ENCODE measurements around the gene CDC6.

Gene CDC6

GRCh38 chr17:40340880-40341807 lies 53.5 kb downstream of the CDC6 start:
- DNase-seq (ENCODE audit: low read depth, low spot score) = peak; percentile 56

DNA sequence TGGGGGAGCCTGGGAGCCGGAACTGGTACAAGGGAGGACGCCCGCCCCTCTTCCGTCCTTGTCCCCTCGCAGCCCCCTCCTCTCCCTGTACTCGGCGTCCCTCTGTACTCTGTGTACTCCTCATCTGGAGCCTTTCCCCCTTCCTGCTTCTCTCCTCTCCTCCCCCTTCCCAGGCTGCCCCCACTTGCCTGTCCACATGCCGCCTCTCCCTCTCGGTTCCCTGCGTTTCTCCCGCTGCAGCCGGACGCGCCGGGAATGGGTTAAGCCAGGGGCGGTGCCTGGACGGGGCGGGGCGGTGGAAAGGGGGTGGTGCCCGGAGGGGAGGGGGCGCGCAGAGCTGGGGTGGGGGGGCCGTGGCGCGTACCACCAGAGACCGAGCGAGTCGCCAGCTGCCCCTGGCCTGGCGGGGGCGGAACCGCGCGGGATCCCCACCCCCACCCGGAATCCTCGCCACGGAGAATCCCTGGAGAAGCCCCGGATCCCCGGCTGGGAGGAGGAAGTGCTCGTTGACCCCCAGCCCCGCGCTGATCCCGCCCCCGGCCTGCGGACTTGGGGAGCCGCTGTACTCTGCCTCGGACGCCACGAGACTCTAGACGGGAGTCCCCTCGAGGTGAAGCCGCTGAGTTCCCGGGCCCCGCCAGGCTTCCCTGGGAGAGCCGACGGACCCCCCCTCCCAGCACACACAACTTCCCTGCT lies 54.3 kb downstream of the CDC6 start:
- no peak for DNase-seq (ENCODE audit: low read depth, low spot score)

DNA sequence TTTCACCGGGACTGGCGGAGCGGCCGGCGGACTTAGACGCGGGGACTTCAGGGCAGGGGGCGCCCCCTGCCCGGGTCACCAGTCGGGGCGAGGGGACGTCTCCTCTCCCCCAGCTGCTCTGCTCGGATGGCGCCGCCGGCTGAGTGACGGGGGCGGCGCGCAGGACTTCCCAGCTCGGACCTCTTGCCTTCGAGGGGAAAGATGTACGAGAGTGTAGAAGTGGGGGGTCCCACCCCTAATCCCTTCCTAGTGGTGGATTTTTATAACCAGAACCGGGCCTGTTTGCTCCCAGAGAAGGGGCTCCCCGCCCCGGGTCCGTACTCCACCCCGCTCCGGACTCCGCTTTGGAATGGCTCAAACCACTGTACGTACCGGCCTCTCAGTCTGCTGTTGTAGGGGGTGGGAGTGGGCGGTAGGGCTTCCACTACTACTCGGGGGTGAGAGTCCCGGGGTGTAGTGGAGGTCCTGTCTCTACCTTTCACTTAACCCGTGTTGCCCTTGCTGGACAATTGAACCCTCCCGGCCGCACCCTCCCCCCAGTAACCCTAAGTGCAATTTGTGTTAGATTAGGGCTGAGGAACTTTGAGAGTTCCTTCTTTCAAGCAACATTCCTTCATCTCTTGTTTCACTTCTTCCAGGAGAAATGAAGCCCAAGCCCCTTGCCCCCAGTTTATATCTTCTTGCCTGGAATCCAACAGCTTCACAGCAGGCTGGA lies 55.0 kb downstream of the CDC6 start:
- no peak for DNase-seq (ENCODE audit: low read depth, low spot score)

DNA sequence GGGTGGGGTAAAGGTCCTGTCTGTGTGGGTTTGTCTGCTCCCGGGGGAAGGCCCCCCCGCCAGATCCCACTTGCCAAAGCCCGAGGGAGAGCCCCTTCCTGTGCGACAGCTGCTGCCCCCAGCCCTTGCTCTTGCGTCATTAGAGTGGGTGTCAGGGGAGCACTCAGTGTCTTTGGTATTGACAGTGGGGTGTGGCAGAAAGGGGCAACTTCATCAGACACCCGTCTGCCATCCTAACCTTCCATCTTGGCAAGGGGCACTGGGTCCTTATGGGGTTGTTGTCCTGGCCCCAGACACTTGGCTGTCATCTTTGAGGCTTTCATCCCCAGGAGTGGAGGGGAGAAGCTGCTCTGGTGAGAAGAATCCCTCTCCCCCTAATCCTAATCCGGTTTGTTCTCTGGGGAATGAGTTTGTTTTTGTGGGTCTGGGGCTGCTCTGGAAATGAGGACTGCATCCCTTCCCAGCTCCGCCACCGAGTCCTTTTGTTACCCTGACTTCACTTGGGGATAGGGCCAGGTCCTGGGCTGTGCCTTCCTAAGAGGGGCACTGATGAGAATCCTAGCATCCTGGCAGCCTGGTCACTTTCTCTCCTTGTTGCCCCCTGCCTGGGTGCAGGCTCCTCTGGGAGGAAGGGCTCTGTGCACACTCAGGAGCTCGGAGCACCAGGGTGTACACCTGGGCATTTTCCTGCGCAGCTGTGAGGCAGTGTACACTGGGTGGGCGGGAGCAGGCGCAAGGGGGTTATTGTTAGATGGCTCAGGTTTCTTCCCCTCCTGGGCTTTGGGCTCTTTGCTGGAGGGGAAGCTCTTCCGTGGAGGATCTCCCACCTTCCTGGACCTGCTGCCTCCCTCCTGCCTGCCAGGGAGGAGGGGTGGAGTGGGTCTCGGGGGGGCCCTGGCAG lies 55.8 kb downstream of the CDC6 start:
- DNase-seq (ENCODE audit: low read depth, low spot score) = no peak

GRCh38 chr17:40344421-40345160 lies 56.9 kb downstream of the CDC6 start:
- DNase-seq (ENCODE audit: low read depth, low spot score) = no peak

DNA sequence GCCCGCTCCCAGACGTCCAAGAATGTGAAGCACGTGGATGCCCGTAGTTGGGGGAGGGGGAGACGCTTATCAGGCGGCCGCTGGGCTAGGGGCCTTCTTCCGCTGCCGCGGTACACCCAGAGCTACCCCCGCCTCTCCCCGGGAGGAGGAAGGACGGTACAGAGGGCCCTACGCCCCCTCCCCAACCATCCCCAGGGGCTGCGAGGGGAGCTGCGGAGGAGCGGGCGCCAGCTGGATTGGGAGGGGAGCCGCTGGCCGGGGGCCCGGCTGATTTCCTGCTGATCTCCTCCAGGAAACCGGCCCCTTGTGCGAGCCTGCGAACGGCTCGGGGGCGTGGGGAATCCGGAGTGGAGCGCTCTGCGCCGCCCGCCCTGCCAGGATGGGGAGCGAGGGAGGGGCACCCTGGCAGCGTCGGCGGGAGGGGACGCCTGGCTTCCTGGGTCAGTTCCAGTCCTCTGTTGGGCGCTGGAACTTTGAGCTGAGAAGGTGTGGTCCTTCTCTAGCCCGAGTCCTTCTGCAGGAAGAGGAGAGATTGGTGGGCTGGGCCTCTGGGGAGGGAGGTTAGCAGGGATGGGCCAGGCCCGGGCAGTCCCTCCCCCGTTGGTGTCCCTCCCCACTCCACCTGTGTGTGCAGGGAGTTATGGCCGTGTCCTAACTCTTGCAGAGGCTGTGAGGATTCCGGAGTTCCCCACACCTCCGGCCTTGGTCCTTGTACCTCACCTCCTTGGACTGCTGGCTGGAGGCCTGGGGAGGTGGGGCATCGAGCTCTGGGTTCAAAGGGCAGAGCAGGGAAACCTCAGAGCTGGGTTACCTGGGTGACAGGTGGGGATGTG lies 57.7 kb downstream of the CDC6 start:
- no peak for DNase-seq (ENCODE audit: low read depth, low spot score)

DNA sequence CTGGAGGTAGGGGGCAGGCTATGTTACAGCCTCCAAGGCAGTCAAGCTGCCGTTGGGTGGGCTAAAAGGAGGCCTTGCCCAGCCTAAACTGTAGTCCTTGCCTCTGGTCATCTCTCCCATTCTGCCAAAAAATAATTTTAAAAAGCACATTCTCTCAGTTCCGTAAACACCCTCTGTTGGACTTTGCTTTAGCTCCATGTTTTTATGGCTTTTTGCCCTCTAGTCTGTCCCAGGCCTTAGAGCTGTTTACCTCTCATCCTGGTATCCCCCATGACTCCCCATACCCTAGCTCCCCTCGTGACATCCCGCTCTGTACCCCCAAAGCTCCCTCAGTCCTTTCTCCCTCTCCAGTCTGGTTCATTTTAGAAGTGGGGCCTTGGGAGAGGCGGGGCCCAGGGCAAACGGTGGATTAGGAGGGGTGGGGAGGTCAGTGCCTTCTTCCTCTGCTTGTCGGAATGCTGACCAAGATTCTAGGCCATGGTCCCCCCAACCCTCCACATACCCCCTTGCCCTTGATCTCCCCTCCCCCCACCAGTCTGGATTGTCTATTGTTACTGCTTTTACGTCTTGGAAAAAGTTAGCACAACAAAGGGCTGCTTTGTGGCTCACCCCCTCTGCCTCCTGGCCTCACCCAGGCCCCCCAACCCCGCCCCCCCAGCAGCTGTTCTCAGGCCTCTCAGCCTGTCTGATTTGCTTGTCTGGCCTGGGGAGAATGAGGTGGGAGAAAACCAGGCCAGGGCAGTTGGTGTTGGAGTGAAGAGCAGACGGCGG lies 58.5 kb downstream of the CDC6 start:
- no peak for DNase-seq (ENCODE audit: low read depth, low spot score)

DNA sequence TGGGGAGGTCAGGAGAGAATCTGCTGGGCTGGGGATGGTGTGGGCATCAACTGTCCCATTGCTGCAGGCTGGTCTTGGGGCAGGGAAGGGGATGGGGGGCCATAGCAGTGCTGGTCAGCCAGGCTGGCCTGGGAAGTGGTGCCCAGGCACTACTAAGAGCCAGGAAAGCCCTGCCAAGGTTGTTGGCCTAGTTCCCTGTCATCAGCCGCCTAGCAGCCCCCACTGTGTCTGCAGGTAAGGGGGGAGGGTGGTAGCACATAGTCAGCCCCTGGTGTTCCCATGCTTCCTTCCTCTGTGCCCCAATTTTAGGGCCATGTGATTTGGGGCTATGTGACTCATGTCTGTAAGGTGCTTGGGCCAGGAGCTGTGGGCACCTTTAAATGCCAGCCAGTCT lies 59.1 kb downstream of the CDC6 start:
- DNase-seq (ENCODE audit: low read depth, low spot score) = no peak

DNA sequence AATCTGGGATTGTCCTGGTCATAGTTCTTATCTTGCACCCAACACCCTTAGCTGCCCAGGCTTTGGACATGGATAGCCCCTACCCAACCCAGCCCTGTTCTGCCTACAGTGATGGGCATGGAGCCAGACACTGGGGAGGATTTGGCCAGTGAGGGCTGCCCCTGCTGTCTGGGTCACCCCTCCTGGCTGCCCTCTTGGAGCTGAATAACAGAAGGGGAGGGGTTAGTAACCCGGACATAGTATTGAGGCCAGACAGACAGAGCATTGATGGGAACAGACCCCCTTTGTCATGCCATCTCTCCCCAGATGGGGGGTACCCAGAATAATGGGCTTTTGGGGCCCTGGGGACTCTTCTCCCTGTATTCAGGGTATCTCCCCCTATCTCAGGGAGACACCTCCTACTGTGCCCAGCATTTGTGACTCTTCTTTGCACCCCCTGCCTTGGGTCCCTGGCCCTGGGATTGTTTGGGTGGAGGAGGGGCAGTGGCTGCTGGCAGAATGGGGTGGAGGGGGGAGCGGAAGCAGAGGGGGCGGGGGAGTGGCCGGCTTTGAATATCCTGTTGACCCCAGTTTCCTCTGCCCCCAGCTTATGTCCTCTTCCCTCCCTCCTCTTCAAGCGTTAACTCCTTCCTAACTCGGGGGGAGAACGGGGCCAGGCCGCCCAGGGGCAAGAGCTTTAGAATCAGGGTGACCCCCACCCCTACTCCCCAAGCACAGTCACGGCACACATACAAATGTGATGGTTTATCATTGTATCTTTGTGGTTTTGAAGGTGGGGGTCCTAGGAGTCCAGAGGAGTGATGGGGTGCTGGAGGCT lies 59.8 kb downstream of the CDC6 start:
- DNase-seq (ENCODE audit: low read depth, low spot score) = no peak

DNA sequence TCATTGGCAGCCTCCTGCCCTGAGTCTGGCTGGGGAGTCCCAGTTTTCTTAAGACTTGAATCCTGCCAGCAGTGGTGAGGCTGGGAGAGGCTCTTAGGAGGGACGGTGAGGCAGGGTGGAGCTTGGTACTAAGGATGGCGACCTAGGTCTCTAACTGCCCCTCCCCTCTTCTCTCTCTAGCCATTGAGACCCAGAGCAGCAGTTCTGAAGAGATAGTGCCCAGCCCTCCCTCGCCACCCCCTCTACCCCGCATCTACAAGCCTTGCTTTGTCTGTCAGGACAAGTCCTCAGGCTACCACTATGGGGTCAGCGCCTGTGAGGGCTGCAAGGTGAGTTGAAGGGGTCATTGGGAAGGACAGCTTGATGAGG lies 60.4 kb downstream of the CDC6 start:
- DNase-seq (ENCODE audit: low read depth, low spot score) = no peak

DNA sequence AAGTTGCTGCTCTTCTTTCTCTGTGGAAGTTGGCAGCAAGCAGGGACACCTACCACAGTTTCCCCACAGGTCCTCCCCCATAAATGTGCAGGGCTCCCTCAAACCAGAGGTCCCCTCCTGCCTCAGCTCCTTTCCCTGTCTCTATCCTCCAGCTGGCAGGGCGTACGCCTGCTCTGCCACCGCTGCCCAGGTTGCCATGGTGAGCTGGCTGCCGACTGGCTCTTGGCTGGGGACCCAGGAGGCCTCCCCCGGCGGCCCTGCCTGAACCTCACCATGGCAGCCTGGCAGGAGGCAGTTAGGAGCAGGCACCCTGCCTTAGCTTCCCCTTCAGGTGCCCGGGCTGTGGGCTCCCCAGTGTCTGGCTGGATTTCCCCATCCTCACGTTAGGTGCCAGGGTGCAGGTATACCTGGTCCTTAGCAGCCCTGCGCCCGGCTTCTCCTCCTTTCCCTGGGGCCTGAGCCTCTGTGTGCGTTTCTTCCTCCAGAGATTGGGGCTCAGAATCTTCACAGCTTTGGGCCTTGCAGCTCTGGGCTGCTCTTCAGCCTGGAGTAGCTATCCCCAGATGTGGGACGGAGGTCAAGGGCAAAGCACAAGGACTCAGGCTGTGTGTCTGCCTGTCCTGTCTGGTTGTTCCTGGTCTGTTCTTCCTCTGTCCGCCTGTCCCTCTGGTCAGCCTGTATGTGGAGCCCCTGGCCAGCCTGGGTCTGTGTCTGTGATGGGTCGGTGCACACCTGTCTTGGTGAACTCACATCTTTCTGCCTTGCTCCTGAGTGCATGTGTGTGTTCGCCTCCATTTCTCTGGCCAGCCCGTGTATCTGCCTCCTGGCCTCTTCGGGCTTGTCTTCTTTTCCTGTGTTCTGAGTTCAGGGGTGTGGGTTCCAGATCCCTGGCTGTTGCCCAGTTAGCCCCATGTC lies 61.1 kb downstream of the CDC6 start:
- no peak for DNase-seq (ENCODE audit: low read depth, low spot score)

GRCh38 chr17:40349477-40349894 lies 61.8 kb downstream of the CDC6 start:
- DNase-seq (ENCODE audit: low read depth, low spot score) = no peak

GRCh38 chr17:40349895-40350688 lies 62.4 kb downstream of the CDC6 start:
- DNase-seq (ENCODE audit: low read depth, low spot score) = no peak

GRCh38 chr17:40350689-40351358 lies 63.1 kb downstream of the CDC6 start:
- no peak for DNase-seq (ENCODE audit: low read depth, low spot score)

GRCh38 chr17:40351359-40352236 lies 63.9 kb downstream of the CDC6 start:
- no peak for DNase-seq (ENCODE audit: low read depth, low spot score)

Data from activated naive CD8-positive, alpha-beta T cell treated with anti-CD3 and anti-CD28 coated beads, Interleukin-2, amount 50 U/mL, for 16 hours (primary cell).